Midbrain (tissue), 1 donor: ENCODE results near the gene GRK3.
"Not testable (repeated sequence)": the region's sequence is repeated elsewhere in the genome, so short reads cannot be mapped to it uniquely, and the experiment has no call there.

Experiments
- DNase-seq: peaks from one replicate; lab custom pipeline; 2025; lab: John Stamatoyannopoulos, UW

The GRK3 gene

DNA sequence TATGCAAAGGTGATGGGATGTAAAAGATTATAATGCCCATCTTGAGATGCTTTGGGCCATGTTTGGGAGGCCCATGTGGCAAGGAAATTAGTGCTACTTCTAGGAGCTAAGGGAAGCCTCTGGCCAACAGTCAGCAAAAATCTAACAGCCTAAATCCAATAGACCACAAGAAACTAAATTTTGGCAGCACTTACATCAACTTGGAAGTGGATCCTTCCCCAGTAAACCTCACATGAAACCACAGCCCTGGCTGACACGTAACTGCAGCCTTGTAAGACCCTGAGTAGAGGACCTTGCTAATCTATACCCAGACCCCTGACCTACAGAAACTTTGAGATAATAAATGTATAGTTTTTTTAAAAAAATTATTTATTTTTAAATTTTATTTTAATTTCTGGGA lies 13.1 kb upstream of the GRK3 start:
- DNase-seq: no peak

DNA sequence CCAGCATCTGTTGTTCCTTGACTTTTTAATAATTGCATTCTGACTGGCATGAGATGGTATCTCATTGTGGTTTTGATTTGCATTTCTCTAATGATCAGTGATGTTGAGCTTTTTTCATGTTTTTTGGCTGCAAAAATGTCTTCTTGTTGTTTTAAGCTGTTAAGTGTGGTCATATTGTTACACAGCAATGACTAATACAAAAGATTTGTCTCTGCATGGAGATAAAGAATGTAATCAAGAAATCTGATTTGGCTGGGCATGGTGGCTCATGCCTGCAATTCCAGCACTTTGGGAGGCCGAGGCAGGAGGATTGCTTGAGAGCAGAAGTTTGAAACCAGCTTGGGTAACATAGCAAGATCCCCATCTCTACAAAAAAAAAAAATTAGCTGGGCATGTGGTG lies 12.1 kb upstream of the GRK3 start:
- DNase-seq: not testable (repeated sequence)

DNA sequence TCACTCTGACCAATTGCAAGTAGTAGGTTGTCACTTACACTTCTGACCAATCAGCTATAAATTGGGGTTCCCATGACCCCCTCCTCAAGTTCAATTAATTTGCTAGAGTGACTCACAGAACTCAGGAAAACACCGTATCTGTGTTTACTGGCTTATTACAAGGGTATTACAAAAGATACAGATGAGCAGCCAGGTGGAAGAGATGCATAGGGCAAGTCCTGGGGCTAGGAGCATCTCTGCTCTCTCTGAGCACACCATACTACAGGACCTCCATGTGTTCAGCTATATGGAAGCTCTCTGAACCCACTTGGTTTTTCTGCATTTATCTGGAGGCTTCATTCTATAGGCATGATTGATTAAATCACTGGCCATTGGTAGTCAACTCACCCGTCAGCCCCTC lies 11.3 kb upstream of the GRK3 start:
- DNase-seq: no peak

DNA sequence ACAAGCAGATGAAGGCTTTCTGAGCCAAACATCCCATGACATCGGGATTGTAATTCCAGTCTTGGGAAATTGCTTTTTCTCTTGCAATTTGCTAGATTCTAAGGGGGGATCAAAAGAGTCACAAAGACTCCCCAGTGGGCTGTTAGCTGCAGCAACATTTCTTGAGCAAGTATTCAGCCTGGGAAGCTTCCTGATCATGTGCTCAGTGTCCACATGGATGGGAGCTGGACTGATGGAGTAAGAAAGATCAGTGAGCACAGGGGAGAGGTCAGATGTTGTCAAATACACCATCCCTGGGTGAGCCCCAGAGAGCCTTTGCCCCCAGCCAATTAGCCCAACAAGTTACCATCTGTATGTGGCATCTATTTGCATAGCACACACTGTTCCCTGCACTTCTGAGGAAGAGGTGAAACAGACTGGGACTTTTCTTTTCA lies 10.2 kb upstream of the GRK3 start:
- no peak for DNase-seq

DNA sequence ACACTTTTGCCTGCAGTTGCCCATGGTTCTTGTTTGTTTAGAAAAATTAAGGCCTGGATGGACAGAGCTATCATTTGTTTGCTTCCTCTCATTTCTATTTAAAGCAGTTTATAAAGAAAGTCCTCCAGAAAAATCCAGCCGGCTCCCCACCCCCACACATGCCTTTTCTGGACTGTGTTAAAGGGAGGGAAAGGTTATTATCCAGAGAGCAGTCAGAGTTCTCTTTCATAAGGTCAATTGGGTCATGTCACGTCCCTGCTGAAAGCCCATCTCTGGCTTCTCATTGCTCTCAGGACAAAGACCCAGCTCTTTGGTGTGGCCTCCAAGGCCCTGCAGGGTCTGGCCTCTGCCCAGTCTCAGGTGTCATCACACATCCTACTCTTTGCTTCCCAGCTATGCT lies 9.8 kb upstream of the GRK3 start:
- DNase-seq: no peak

DNA sequence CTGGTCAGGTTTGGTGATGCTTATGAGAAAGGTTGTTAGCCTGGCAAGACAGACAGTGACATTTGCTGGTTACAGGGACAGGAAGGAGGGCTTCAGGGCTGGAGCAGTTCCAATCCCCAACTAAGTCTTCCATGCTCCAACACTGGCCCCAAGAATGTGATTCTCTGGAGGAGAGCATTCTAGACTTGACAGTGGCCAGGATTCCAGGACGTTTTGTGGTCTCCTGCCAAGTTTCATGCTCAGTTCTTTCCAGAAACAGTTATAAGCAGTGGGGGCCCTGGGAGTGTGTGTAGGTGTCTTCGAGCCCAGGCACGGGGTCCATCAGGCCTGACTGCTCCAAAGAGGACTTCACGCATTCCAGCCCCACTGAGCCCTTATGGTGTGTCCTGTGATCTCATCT lies 8.9 kb upstream of the GRK3 start:
- DNase-seq: no peak

DNA sequence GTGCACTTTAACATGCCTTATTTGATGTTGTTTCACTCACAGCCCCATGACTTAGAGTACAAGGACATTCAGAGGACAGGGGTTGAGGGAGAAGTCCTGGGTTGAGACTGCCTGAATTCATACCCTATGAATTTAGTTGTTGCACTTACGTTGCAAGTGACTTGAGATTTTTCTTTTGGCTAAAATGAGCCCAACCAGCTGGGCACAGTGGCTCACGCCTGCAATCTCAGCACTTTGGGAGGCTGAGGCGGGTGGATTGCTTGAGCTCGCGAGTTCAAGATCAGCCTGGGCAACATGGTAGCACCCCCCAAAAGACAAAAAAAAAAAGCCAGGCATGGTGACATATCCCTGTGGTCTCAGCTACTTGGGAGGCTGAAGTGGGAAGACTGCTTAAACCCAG lies 7.3 kb upstream of the GRK3 start:
- no peak for DNase-seq

DNA sequence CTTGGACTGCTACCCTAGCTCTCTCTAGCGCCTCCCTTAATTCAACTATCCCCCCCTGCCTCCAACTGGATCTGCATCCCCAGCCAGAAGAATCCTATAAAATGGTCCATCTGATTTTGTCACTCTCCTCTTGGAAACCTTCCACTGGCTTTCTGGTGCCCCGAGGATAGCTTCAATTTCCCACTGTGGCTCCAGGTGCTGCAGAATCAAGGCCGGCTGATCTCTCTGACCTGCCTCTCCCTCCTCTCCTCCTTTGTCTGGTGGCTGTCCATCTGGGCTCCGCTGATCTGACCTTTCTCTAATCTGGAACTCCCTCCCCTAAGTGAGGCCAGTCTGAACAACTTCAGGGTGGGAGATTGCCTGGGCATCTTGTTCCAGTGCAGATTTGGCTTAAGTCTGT lies 6.1 kb upstream of the GRK3 start:
- no peak for DNase-seq

DNA sequence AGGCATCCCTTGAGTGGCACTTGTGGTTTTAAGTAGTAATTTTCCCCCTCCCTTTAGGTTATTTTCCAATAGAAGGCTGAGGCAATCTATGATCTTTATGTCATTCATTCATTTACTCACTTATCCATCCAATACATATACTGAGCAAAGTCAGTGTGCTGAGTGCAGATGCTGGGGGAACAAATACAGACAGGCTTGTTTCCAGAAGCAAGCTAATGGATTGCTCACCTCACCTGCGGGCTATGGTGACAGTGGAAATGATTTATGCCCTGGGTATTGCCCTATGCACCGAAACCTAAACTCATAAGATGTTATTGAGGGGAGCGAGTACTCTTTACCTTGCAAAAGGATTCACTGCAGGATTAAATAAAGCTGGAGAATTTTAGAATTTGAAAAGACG lies 4.6 kb upstream of the GRK3 start:
- not testable (repeated sequence) for DNase-seq

DNA sequence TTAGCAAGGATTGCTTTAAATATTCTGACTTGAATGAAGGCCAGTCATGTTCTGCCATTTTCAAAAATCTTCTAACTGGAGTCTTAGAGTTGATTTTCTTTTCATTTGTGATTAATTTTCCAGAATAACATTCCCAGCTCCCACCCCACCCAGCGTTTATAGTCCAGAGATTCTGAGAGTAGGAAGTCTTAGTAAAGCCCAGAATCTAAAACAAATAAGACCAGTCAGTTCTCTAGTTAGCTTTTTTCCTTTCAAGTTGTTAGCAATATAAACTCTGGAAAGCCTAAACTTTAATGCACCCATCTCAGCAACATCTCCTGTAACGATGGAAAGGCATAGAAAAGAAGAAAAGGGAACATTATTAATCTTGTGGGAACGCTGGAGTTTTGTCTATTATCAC lies 3.3 kb upstream of the GRK3 start:
- not testable (repeated sequence) for DNase-seq

DNA sequence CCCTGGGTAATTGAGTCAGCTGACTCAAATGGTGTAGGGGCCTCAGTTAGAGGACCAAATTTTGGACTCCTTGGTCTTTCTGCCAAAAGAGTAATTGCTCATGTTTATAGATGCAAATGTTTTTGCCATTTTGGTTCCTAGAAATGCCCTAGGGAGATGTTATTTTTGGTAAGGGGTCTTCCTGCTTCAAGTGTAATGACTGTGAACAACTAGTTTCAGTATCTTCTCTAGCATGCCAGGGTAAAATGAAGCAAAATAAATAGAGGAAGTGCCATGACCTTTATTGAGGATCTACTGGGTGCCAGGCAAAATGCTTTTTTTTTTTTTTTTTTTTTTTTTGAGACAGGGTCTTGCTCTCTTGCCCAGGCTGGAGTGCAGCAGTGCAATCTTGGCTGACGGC lies 2.5 kb upstream of the GRK3 start:
- not testable (repeated sequence) for DNase-seq

DNA sequence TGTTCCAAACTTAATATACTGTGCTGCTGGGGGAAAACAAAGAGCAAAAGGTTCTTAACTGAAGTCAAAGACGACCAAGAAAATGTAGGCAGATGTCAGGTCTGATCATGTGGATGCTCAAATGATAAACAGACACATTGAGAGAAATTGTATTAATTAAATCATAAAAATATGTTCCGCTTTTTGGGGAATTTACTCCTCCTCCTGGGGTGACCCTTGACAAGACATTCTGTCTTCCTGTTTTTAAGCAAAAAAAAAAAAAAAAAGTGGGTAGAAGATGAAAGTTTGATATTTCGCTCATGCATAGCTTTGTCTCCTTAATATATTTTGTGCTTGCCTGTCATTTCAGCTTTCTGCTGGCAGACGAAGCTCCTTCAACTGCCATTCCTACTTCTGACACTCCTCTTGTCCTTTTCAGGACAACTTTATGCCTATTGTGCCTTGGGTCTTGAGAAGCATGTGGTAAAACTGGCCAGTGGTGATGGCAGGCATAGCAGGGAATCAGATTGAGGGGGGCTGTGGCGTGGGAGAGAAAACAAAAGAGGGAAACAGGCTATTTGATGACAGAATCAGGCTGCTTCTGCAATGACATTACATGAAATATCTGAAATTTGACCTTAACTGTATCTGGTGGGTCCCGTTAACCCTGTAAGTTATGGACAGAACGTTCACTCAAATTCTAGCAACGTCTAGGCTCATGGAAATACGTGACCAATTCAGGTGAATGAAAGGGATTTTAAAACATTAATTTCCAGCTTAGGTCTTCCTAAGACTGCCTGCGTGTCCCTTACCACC lies 1.3 kb upstream of the GRK3 start:
- DNase-seq: peak; percentile 15

DNA sequence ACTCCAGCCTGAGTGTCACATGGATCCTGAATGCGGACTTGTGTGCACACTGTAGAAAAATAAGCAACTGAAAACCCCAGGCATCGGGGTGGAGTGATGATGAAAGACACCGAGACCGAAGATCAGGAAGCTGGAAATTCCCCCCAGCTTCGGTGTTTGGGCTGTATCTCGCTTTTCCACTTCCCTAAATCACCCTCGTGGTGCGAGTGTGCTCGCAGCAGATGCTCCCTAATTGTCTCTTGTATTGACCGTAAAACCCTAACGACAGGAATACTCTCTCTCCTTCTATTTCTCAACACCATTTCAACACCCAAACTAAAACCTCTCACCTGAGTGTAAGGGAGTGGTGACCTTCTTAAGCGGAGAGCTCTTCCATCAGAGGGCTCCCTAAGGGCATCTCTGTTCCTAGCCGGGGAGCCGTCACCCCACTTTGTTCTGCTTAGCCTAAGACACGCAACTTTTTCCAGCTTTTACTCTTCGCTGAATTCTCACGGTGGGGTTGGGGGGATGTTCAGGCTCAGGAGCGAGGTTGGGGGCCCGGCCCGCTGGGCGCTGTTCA lies 635 bp upstream of the GRK3 start:
- DNase-seq: peak; percentile 26

DNA sequence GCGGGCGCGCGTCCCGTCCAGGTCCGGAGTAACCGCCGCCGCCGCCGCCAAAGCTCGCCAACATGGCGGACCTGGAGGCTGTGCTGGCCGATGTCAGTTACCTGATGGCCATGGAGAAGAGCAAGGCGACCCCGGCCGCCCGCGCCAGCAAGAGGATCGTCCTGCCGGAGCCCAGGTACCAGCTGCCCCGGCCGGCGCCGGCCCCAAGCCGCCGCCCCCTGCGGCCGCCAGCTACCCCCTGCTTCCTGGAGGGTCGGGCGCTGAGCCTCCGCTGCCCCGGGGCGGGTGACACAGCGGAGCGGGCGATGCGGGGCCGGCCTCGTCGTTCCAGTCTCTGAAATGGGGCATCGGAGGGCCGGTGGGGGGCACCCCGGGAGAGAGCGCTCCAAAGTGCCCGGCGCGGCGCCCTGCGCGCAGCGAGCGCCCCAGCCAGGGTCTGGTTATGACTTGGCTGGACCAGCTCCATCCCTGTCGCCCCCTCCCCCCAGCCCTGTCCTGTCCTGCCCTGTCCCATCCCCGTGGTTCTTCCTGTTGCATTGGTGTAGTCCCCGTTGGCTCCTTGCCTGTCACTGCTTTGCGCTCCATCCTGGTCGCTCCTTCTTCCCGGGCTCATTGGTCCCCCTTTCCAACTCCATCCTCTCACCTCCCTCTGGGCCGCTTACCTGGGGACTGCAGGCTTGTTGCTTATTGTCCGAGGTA lies 653 bp downstream of the GRK3 start:
- DNase-seq: peak; percentile 16

DNA sequence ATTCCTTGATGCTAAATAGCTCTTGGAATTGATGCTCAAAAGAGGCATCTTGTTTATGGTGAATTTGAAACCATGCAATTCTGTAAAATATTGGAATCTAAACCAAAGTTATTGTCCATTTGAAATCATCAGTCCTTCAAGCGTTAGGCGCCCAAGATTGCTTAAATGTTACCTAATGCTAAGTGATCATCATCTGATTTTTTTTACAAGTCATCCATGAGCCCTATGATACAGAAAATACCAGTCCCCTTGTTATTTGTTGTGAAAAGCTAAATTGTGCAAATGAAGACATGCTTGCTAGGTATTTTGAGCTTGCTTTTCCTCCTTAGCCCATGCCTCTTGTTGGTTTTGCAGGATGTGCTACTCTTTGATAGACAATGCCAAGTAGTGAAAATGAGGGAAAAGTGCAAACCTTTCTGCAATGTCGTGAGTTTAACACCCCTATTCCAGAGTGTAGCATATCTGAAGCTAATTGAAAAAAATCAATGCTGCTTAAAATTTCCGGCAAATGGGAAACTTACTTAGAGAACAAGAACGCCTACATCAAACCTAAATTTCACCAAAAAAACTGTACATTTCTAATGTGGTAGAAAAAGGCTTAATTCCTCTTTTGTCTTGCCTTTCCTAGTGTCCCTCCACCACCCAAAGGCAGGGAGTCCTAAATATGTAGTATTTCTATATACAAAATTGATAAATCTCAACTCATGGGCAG lies 1.9 kb downstream of the GRK3 start:
- DNase-seq: no peak

DNA sequence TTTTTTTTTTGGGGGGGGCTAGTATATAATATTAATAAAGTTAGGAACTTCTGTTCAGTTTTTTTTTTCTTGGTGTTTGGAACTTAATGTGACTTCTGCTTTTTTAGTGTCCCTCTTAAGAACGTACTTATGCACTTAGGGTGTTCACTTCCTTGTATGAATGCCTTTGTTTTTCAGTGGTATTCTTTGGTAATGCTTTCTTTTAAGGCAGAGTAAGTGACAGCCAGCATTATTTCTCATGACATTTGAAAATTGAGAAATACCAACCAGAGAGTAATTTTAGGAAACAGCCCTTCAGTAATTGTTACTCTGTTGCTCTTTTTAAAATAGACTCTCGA lies 2.4 kb downstream of the GRK3 start:
- DNase-seq: no peak

DNA sequence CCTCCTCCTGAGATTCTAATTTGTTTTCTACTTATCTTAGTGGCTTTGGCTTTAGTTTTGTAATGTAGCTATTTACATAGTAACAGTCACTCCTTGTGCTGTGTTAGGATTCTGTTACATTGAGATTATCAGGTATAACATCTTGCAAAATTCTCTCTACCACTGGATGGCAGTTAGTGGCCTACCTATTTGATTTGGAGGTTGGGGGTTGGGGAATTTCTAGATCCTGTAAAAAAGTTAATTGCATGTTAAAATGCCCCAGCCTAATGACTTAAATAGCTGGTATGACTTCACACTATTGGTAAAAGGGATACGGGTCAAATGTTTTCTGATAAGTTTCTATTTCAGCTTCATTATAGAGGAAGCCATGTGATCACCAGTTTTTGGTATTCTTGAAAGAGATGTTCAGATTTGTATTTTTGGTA lies 2.8 kb downstream of the GRK3 start:
- DNase-seq: no peak

DNA sequence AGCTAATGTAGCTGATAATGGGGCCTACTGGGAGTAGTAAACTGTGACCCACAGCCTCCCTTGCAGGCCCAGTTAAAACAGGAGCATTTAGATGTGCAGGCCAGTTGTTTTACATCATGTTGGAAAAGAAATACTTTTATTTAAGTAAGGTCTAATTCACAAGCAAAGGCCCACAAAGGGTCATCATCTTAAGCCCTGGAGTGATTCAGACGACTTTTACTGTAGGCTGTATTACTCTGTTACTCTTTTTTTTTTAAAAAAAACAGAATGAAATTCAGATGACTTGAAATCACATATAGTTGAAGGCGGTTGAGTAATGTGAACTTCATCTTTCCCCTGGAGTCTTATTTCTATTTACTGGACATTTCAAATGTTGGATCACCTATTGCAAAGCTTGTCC lies 3.6 kb downstream of the GRK3 start:
- not testable (repeated sequence) for DNase-seq

DNA sequence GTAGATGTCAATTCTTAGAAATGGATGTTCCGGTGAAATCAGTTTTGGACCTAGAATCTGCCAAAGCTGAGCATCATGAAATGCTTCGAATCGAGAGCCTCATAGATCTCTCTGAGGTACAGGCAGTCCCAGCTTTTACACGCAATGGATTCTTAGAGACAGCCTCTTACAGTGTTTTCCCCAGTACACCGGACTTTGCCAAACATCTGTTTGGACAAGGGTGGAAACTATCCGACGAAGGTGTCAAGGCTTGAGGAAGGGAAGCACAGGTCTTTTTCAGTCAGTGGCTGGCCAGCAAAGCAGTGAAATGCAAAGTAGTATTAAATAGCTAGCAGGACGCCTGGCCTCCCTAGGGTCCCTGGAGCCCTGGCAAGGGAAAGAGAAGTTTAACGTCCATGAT lies 4.9 kb downstream of the GRK3 start:
- no peak for DNase-seq

DNA sequence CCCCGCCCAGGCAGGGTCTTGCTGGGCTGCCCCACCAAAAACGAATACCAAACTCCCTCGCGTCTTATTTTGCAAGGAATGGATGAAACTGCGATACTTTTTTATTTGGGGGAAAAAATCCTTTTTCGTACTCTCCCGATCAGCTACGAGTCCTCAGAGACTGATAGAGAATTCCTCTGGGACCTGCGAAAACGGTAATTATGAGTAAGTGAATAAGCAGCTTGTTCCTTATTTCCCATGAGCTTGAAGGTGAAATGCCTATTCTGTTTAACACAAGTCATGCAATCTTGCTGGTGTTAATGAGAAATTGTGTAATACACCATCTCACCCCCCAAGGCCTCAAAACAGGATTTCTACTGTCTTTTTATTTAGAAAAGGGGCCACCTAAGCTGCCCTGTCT lies 5.5 kb downstream of the GRK3 start:
- DNase-seq: no peak

DNA sequence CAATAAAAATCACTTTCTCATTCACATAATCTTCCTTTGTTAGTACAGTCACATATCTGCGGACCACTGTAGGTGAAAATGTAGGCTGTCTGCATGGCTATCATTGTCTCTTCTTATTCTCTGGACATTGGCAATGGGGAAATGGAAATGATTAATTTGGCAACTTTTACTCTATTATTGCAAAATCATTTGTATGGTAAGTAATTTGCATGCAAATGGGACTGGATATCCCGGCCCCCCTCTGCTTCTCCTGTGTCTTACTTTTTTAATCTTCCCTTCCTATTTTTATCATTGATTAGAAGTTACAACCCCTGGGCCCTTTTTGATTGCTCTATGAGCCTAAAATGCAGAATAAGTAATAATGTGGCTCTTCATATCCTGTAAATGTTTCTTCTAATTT lies 6.0 kb downstream of the GRK3 start:
- no peak for DNase-seq

DNA sequence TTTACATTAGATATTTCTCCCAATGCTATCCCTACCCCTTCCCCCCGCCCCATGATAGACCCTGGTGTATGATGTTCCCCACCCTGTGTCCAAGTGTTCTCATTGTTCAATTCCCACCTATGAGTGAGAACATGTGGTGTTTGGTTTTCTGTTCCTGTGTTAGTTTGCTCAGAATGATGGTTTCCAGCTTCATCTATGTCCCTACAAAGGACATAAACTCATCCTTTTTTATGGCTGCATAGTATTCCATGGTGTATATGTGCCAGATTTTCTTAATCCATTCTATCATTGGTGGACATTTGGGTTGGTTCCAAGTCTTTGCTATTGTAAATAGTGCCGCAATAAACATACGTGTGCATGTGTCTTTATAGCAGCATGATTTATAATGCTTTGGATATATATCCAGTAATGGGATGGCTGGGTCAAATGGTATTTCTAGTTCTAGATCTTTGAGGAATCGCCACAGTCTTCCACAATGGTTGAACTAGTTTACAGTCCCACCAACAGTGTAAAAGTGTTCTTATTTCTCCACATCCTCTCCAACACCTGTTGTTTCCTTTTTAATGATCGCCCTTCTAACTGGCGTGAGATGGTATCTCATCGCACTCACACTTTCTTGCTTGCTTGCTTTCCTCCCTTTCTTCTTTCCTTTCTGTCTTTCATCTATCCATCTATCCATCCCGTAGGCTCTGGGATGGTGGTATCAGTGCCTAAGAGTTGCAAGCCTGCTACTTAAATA lies 7.7 kb downstream of the GRK3 start:
- DNase-seq: not testable (repeated sequence)
